Right hindlimb (tissue), 1 donor: Measurements from ENCODE around the gene ZNF785.
A peak's percentile ranks its signal among the peaks of the same experiment; 100 is the strongest.
"Not testable (repeated sequence)": the region's sequence is repeated elsewhere in the genome, so short reads cannot be mapped to it uniquely, and the experiment has no call there.

Experiments
- DNase-seq: peaks from one replicate; pipeline ENCODE4 v3.0.0-alpha.2; 2018

Gene ZNF785

GRCh38 chr16:30585400-30586191, at the start of gene ZNF785:
Gene ZNF785 (minus strand): TSS chr16:30585697. CDS start chr16:30585611, 86 bp downstream.
- peak; percentile 98 for DNase-seq

- DNase-seq, result no peak
Observed at GRCh38 chr16:30633526-30633925, 48.0 kb upstream of the ZNF785 start.

GRCh38 chr16:30632454-30632853, 47.0 kb upstream of the ZNF785 start:
- not testable (repeated sequence) for DNase-seq

GRCh38 chr16:30628628-30629540, 43.4 kb upstream of the ZNF785 start:
- DNase-seq, result peak; percentile 83

- DNase-seq, result no peak
Observed at GRCh38 chr16:30626236-30626635, 40.7 kb upstream of the ZNF785 start.

- DNase-seq, result no peak
Observed at GRCh38 chr16:30623536-30624283, 38.2 kb upstream of the ZNF785 start.

- DNase-seq, result no peak
Observed at GRCh38 chr16:30622455-30623032, 37.0 kb upstream of the ZNF785 start.

- no peak for DNase-seq
Observed at GRCh38 chr16:30621765-30622164, 36.3 kb upstream of the ZNF785 start.

- no peak for DNase-seq
Observed at GRCh38 chr16:30620169-30620568, 34.7 kb upstream of the ZNF785 start.

GRCh38 chr16:30619638-30620037, 34.1 kb upstream of the ZNF785 start:
- DNase-seq, result no peak

- DNase-seq, result no peak
Observed at GRCh38 chr16:30619202-30619601, 33.7 kb upstream of the ZNF785 start.

- no peak for DNase-seq
Observed at GRCh38 chr16:30615358-30616091, 30.0 kb upstream of the ZNF785 start.

GRCh38 chr16:30609926-30610839, 24.7 kb upstream of the ZNF785 start, which contains the start of gene ZNF689:
Gene ZNF689 (minus strand): TSS chr16:30610389. CDS start chr16:30610041, 348 bp downstream.
- DNase-seq, result peak; percentile 97

- peak; percentile 69 for DNase-seq
Observed at GRCh38 chr16:30609002-30609925, 23.8 kb upstream of the ZNF785 start.

- DNase-seq, result no peak
Observed at GRCh38 chr16:30606004-30606403, 20.5 kb upstream of the ZNF785 start.

GRCh38 chr16:30605158-30605557, 19.7 kb upstream of the ZNF785 start:
- no peak for DNase-seq

GRCh38 chr16:30604316-30604947, 18.9 kb upstream of the ZNF785 start:
- no peak for DNase-seq

- DNase-seq, result no peak
Observed at GRCh38 chr16:30603945-30604315, 18.4 kb upstream of the ZNF785 start.
